Measurements from ENCODE around the gene ATP8B3.
"Not testable (repeated sequence)": the region's sequence is repeated elsewhere in the genome, so short reads cannot be mapped to it uniquely, and the experiment has no call there.

The ATP8B3 gene

DNA sequence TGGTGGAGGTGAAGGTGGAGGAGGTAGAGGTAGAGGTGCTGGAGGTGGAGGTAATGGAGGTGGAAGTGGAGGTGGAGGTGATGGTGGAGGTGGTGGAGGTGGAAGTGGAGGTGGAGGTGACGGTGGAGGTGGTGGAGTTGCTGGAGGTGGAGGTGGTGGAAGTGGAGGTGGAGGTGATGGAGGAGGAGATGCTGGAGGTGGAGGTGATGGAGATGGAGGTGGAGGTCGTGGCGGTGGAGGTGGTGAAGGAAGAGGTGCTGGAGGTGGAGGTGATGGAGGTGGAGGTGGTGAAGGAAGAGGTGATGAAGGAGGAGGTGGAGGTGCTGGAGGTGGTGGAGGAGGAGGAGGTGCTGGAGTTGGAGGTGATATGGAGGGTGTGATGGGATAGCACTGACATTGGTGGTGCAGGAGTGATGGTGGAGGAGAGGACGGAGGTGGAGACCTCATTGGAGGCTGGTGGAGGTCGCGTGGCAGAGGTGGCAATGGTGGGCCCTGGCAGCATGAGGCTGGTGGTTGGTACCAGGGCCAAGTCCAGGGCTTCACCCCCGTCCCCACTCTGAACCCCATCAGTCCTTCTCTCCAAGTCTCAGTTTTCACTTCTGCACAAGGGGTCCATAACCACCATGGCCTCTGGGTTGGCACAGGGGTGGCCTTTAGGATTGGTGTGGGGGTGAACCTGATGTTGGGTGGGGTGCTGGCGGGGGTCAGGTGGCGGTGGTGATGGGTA, 43.0 kb downstream of the ATP8B3 start:
- no peak for DNase-seq (ENCODE audit: low spot score)

DNA sequence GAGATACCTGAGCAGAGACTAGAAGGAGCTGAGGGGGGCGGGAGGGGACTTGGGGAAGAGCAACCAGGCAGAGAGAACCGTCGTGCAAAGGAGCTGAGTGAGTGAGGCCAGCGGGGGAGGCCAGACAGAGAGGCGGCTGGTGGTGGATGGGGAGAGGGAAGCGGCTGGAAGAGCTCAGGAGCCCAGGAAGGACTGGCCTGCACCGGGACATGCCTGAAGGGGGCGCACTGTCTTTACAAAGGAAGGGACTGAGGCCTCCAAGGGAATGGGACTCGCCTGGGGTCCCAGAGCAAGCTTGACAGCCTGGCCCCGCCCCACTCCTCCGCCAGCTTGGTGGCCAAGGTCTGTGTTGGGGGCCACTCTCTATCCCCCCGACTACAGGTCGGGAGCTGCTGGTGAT, 43.8 kb downstream of the ATP8B3 start:
- peak; percentile 9 for DNase-seq (ENCODE audit: low spot score)

DNA sequence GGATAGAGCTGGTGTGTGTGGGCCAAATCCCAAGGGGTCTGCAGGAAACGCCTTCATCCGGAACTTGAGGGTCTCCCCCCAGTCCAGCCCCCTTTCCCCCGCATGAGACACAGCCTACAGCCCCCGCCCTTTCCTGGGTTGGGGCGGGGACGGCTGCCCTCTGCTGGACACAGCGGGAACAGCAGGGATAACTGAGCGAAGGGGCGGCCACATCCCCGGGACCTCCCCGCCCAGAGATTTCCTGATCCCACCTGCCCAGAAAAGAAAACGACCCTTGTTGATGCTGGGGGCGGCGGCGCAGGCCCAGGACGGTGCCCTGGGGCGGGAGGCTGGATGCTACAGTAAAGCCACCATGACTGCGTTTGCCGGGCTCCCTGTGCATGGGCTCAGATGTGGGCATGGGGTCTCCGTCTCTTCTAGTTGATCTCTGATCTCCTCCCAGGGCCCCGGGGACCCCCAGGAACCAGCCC, 44.6 kb downstream of the ATP8B3 start:
- peak; percentile 55 for DNase-seq (ENCODE audit: low spot score)

DNA sequence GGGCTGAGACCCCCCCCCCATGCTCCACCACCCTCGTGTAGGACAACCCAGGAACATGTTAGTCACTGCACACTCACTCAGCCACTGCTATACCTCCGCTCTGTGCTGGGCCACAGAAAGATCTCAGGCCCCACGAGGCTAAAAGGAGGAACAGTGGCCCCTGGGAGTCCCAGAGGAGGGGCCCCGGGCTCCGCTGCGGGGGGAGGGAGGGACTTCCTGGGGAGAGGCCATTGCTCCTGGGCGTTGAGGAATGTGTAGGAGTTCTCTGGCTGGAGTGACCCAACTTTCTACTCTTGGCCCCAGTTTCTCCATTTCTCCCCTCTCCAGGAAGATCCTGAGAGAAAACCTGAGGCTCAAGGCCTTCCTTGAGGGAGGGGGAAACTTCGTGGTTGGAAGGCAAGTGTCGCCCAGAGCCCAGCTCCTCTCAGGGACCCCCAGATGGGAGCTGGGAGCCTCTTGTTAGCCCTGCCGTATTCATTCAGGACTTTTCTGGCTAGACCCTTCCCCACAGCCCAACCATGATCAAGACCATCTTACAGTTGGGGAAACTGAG, 45.2 kb downstream of the ATP8B3 start:
- no peak for DNase-seq (ENCODE audit: low spot score)

DNA sequence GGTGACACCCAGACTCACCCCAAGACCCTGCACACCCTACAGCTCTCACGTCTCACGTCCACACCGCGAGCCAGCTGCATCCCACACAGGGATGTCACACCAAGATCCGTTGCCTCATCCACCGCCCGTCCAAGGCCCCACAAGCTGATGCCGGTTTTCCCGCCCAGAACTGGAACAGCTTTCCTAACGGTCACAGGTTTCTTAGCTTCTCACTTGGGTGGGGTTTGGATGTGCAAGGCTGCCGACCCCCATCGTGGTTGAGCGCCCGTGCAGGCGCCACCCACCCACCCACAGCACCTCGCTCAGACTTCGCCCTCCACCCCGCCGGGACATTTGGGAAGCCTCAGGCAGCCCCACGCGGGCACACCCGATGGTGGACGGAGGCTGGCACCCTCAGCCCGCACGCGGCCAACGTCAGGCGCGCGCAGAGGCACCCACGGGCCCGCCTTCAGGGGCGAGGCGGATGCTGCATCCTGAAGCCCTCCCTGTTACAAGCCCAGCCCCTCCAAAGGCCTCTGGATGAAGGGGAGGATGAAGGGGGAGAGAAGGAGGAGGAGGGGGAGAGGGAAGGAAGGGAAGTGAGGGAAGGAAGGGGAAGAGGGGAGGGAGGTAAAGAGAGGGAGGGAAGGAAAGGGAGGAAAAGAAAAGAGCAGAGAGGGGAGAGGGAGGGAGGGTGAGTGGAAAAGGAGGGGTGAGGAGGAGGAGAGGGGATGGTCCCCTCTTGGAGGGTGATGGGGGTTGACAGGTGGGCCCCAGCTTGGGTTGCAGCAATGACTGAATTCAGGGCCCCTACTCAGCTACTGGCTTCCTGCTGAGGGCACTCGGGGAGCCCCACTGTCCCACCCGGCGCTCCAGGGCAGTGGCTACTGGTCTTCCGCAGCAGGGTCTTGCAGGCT, 45.9 kb downstream of the ATP8B3 start:
- DNase-seq (ENCODE audit: low spot score), result no peak

DNA sequence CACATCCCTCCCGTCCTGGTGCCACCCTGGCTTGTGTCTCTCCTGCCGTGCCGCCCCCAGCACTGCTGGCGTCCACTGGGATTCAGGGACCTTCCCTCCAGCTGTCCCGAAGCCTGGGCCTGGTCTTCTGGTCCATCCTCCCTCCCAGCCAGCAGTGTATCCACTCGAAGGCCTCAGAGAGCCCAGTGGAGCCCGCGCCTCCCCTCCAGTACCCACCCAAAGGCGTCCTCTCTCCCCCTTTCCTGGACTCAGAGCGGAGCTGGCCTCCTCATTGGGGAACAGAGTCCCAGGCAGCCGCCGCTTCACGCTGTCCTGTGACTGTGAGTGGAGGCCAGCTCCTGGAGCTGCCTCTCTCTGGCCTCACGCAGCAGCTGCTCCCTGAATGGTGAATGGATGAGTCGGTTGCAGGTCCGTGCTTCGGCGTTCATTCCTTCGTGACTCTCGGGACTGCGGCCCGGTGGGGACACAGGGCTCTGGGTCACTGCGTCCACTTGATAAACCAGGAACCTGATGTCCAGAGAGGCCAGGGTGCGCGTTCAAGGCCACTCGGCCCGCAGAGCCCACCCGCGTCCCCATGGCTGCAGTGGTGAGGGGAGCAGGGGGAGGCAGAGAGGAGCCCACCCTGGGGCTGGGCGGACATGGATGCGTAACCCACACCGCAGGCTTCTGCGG, 46.7 kb downstream of the ATP8B3 start:
- DNase-seq (ENCODE audit: low spot score), result no peak

DNA sequence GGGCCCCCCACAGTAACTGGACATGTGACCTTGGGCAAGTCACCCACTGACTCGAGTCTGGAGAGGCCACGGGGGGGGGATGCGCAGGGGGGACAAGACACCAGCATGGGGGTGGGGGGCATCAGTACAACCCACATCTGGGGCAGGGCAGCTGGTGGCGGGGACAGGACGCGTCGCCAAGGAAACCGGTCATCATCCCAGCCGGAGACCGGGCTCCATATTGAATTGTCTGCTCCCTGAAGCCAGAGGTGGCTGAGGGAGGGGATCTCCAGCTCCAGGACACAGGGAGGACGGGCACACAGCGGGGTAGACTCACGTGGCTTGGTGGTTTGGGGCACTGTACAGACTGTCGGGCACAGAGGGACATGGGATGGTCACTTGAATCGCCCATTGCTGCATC, 47.3 kb downstream of the ATP8B3 start:
- DNase-seq (ENCODE audit: low spot score), result no peak

DNA sequence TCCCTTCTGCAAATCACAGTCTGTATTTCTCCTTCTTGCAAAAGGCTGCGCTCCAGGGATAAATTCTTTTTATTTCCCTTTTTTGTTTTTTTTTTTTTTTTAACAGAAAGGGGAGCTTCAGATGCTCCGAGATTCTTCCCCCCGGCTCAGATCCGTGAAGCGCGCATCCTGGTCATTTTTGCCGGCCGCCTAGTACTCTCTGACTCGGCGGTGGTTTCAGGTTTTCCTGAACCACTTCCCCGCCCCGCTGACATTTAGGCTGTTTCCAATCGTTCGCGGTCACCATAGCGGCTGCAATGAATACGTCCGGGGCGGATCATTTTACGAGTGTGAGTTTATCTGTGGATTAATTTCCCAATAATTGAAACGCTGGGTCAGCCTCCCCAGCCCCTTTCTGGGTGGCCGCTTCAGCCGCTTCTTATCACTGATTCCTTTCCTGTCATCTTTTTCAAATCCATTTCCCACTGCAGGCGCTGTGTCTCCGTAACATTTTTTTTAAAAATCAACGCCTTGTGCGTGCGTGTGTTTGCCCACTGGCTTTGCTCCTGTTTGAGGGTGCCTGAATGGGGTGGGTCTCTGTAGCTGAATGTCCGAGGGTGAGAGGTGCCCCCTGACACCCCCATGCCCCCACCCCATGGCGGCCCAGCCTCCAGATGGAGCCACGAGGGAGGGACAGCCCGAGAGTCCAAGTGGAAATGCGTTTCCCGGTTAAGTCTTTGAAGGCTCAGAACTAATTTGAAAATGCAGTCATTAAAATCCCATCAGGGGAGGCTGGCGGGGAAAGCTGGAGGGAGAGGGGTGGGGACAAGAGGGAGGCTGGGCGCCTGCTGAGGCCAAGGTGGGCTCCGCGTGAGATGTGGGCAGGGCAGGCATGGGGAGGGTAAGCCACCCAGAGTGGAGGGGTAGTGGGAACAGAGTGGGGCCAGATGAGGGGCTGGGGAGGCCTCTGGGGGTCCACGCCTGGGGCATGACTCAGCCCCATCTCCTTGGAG, 48.1 kb downstream of the ATP8B3 start:
- DNase-seq (ENCODE audit: low spot score), result no peak

DNA sequence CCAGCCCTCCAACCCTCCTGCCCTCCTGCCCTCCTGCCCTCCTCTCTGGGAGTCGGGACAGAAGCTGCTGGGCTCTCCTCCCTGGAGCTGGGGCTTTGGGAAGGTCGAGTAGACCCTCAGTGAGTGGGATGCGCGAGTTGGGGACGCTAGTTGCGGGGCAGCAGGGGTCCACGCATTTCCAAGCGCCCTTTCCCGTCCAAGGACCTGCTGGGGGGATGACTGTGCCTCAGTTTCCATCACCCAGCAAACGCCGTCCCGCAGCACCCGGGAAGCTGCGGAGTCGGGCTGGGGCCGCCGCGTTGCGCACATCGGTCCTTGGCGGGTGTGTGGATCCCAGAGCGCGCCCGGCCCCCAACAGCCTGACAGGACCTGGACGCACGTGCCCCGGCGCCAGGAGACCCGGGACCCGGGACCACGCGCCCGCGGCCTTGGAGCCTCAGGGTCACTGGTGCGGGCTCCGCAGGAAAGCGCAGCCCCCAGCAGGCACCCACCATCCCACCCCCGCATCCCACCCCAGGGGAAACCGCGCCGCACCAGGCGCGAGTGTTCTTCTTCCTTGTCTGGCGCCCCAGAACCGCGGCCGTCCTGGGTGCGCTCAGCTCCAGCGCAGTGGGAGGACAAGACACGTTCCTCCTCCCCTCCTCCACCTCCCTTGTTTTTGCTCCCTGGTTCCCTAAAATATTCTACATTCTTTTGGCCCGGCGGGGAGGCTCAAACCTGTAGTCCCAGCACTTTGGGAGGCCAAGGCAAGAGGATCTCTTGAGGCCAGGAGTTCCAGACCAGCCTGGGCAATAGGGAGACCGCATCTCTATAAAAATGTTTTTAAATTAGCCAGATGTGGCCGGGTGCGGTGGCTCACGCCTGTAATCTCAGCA, 49.6 kb downstream of the ATP8B3 start:
- no peak for DNase-seq (ENCODE audit: low spot score)

DNA sequence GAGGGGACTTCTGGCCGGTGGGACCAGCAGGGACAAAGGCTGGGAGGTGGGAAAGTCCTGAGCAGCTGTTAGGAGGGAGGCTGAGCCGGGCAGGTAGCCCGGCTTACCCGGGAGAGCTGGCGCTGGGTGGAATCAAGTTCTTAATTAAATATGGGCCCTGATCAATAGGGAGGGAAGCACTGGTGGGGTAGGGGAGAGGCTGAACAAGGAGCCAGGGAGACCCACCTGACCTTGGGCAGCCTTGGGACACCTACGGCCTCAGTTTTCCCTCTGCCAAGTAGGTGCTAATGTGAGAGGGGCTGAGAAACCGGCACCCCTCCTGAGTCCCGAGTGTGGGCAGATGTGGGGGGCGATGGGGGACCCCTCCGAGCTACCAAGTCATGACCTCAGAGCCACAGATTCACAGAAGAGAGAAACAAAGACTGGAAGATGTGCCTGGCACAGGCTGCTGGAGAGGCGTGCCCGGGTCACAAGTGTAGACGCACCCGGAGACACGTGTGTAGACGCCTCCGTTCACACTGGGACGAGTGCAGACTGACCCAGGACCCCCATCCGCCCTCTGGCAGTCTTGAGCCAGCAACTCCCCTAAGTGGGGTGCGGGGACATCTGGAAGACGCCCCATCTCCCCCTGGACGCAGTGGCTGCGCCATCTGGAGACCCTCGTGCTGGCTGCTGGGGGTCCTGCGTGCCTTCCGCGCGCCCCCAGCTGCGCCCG, 50.4 kb downstream of the ATP8B3 start:
- no peak for DNase-seq (ENCODE audit: low spot score)

DNA sequence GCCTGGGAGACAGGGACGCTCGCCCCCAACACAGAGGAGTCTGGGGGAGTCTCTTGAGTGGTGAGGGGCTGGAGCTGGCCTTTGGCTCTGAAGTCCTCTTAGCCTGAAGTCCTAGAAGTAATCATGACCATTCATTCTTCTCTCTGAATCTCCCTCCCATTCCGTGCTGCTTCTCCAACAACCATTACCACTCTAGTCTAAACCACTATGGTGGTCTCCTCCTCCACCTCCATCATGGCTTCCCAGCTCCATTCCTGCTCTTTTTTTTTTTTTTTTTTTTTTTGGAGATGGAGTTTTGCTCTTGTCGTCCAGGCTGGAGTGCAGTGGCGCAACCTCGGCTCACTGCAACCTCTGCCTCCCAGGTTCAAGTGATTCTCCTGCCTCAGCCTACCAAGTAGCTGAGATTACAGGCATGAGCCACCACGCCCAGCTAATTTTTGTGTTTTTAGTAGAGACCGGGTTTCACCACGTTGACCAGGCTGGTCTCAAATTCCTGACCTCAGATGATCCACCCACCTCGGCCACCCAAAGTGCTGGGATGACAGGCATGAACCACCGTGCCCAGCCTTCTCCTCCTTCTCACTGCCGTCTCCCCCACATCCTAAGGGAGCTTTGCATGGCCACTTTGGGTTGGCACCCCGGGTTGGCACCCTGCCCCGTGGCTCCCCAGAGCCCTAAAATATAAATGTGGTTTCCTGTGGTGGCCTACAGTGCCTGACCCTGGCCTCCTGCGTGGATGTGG, 51.1 kb downstream of the ATP8B3 start:
- not testable (repeated sequence) for DNase-seq (ENCODE audit: low spot score)

DNA sequence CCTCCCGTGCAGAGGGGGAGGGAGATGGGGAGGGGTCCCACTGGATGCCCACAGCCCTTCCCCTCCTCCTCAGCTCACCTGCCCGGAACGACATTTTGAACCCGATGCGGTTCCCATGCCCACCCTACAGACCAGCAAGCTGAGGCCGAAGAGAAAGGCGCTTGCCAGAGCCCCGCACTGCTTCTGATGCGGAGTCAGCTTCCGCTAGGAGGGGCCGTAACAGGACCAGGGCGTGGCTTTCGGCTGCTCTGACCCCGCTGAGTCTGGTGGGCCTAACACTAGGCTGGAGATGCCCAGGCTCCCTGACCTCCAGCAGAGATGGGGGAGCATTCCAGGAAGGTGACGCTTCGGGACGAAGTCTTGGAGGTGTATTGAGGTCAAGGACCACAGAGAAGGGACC, 52.1 kb downstream of the ATP8B3 start:
- DNase-seq (ENCODE audit: low spot score), result no peak

DNA sequence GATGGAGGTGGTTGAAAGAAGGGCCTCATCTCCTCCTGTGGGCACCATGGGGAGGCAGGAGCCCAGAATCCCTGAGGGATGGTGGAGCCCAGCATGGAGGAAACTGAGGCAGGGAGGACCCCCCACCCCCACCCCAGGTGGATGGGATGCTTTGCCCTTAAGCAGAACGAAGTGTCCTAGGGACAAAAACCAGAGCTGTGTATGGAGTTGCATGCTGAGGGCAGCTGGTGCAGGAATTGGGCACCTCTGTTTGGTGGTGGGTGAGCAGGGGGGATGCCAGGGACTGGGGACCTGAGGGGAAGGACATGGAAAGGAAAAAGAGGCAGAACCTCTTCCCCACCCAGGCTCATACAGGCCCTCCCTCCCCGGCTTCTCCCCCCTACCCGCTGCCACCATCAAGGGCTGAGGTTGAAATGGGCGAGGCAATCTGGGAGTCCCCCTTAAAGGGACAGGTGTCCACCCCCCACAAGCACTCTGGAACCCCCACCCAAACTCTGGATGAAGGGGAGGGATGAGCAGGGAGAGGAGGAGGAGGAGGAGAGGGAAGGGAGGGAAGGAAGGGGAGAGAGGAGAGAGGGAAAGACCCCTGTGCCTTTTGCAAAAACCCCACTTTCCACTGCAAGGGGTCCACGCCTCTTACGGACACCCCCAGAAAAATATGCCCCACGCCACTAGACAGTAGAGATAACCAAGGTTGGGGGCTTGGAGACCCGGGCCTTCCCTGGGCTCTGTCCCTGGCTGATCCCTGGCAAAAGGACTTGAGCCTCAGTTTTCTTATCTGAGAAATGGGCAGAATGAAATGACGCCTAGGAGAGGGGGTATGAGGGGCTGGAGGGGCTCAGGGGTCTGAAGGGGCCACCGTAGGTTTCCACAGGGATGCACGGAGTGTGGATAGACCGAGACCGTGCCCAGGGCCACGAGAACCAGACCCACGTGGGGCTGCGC, 52.8 kb downstream of the ATP8B3 start:
- DNase-seq (ENCODE audit: low spot score), result no peak

DNA sequence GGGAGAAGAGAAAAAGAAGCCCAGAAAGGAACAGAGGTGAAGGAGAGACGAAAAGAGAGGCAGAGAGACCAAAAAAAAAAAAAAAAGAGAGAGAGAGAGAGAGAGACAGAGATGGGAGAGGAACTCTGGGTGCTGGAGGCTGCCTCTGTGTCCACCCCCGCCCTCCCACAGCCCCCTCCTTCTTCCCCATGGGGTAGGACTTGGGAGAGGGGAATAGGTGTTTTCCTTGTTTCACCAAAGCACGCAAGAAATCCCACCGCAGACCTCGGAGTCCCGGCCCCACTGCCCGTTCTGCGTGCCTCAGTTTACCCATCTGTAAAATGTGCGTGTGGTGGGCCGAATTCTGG, 53.9 kb downstream of the ATP8B3 start:
- no peak for DNase-seq (ENCODE audit: low spot score)

DNA sequence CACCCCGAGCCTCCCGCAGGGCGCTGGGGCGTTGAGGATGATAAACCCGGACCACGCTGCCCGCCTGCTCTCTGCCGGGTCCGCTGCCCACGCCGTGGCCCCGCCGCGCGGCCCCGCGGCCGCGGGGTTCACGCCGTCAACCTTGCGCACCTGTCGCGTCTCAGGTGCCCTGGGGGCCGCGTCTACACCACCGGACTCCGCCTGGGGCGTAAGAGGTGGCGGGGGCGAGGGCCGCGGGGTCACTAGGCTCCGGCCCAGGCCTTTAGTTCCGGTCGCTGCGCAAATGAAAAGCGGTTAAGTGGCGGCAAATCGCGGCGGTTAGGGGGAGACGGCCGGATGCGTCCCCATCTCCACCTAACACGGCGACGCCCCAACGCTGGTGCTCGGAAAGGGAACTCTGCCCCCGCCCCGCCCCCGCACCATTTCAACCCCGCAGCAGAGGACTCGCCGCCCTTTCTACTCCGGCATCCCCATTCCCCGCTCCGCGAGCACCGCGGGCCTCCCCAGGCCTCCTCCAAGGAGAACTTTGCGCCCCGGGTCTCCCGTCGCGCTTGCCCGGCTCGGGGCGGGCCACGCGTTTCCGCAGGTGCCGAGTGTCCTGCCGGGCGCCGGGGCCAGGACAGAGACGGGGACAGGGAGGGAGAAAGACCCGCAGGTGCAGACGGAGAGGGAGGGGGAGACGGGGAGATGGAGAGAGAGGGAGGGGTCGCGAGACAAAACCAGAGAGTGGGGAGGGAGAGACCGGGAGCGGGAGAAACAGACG, 54.4 kb downstream of the ATP8B3 start:
- DNase-seq (ENCODE audit: low spot score), result no peak

DNA sequence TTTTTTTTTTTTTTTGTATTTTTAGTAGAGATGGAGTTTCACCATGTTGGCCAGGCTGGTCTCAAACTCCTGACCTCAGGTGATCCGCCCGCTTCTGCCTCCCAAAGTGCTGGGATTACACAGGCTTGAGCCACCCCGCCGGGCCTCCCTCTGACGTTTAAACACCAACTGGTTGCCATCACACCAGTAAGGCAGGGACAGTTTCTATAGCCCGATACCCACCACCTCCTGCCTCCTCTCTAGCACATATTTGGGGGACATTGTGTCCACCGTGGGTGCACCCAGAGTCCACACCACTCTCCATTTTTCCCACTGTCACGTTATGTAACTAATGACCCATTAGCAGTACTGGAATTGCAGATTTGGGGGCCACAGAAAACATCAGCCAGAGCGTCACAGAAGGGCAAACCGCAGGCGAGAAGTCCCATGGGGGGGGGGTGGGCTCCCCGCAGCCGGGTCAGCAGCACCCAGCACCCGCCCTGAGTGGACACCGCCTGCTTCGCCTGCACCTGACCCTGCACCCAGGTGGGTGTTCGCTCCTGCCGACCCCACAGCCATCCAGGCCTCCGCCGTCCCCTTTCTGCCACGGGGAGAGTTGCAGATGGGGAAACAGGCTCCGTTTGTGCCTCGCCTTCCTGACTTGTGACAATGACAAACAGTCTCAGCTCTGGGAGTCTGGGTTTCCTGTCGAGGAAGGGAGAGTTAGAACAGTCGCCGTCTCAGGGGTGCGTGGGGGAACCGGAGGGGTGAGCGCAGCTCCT, 55.2 kb downstream of the ATP8B3 start:
- no peak for DNase-seq (ENCODE audit: low spot score)

Measured in hematopoietic multipotent progenitor cell treated with erythropoietin and hydrocortisone succinate and interleukin-3 and kit ligand, for 17 days (in vitro differentiated cells).